Right lobe of liver (tissue), 4 donors: ENCODE data around the gene CCDC85C.

ENCODE experiments used
- CTCF ChIP-seq, 4 donors: fragments of 200-600 bp in 3 of 4; fragments of 450-650 bp in 1 of 4; IDR thresholded peaks; one replicate each; pipeline versions ENCODE4 v1.5.1 to v1.8.0; 2016 to 2022; ENCODE audit warnings: antibody characterized with exemption in 4 of 4, mild to moderate bottlenecking in 2 of 4
- POLR2A ChIP-seq: fragments of 450-650 bp; IDR thresholded peaks from one replicate; pipeline ENCODE4 v1.6.1; 2017; ENCODE audit warnings: antibody characterized with exemption, mild to moderate bottlenecking
- donor health status: DM: no; HTN: no; CAD: no.
- donor health status: DM: no; HTN: no; CAD: no.
- donor health status: DM: no; HTN: yes; CAD: no.

GRCh38 chr14:99534863-99535262 is 69.1 kb downstream of the CCDC85C start:
- no peak for TF ChIP-seq CTCF (IDR thresholded peaks at IDR 0.05)
- TF ChIP-seq POLR2A: no peak
